ENCODE data around the gene TCF4.

Gene TCF4

GRCh38 chr18:55425698-55426097, 162.3 kb downstream of the TCF4 start:
- no peaks in the 10 kb centered on the region for H3K36me3 ChIP-seq (ENCODE audit: control insufficient read depth, low read depth, low read length)
- H3K27me3 ChIP-seq (ENCODE audit: control insufficient read depth, insufficient read depth, low read length): no peaks in the 10 kb centered on the region
- H3K27ac ChIP-seq (ENCODE audit: low read length): no peak overlapping the region
- H3K4me1 ChIP-seq (ENCODE audit: control insufficient read depth, low read depth, low read length): peaks cover 60% of the 10 kb centered on the region
- H3K9ac ChIP-seq (ENCODE audit: low read length): no peak overlapping the region
- no peak overlapping the region for H3K4me3 ChIP-seq (ENCODE audit: low read length)
- no peaks in the 10 kb centered on the region for H3K9me3 ChIP-seq (ENCODE audit: control insufficient read depth, low read depth, low read length)

DNA sequence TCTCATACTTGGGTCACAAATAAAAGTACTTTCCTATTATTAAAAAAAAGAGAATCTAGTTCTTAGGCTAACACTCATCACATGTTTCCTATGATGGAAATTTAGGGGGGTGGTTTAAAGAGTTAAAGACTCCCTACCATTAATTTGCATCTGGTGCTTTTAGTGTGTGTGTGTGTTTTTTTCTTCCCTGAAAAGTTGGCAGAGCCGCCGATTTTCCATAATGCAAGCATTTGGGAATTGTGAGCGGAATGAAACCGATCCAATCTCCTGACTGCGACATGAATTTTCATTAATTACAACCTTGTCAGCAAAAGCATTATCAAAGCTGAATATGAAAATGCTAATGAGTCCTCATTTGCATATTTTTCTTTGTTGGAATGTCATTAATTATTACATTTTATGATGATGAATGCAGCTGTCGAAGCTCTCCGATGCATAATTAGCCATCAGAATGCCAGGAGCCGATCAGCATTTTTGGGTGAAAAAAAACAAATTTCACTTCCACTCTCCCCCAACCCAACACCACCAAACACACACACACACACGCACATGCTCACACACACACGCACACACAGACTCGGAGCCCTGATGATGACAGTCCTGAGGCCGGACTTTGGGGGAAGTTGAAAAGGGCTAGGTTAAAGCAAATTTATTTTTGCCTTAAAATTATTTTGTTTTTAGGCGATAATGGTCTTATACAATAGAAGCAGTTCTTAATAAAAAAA, 165.4 kb downstream of the TCF4 start:
- Histone ChIP-seq H3K9me3 (ENCODE audit: control insufficient read depth, low read depth, low read length) (no peaks in the 10 kb centered on the region), H3K27me3 (ENCODE audit: control insufficient read depth, insufficient read depth, low read length) (no peaks in the 10 kb centered on the region), H3K27ac (ENCODE audit: low read length) (no peak overlapping the region), H3K36me3 (ENCODE audit: control insufficient read depth, low read depth, low read length) (no peaks in the 10 kb centered on the region), H3K9ac (ENCODE audit: low read length) (no peak overlapping the region), H3K4me1 (ENCODE audit: control insufficient read depth, low read depth, low read length) (peaks cover 84% of the 10 kb centered on the region), H3K4me3 (ENCODE audit: low read length) (no peak overlapping the region)

- H3K4me3 ChIP-seq (ENCODE audit: low read length): no peak overlapping the region
- H3K4me1 ChIP-seq (ENCODE audit: control insufficient read depth, low read depth, low read length): peaks cover 92% of the 10 kb centered on the region
Measured at GRCh38 chr18:55421615-55422419, 166.2 kb downstream of the TCF4 start.

GRCh38 chr18:55421308-55421614, 166.7 kb downstream of the TCF4 start:
- H3K4me3 ChIP-seq (ENCODE audit: low read length): no peak overlapping the region
- no peaks in the 10 kb centered on the region for H3K9me3 ChIP-seq (ENCODE audit: control insufficient read depth, low read depth, low read length)
- no peak overlapping the region for H3K9ac ChIP-seq (ENCODE audit: low read length)
- H3K4me1 ChIP-seq (ENCODE audit: control insufficient read depth, low read depth, low read length): peaks cover 96% of the 10 kb centered on the region
- H3K27ac ChIP-seq (ENCODE audit: low read length): peak overlapping the region; percentile 40
- no peaks in the 10 kb centered on the region for H3K36me3 ChIP-seq (ENCODE audit: control insufficient read depth, low read depth, low read length)
- H3K27me3 ChIP-seq (ENCODE audit: control insufficient read depth, insufficient read depth, low read length): no peaks in the 10 kb centered on the region

More at GRCh38 chr18:55421615-55422419, 166.2 kb downstream of the TCF4 start:
- Histone ChIP-seq H3K9me3 (ENCODE audit: control insufficient read depth, low read depth, low read length) (no peaks in the 10 kb centered on the region), H3K9ac (ENCODE audit: low read length) (no peak overlapping the region), H3K27ac (ENCODE audit: low read length) (no peak overlapping the region), H3K36me3 (ENCODE audit: control insufficient read depth, low read depth, low read length) (no peaks in the 10 kb centered on the region), H3K27me3 (ENCODE audit: control insufficient read depth, insufficient read depth, low read length) (no peaks in the 10 kb centered on the region)

DNA sequence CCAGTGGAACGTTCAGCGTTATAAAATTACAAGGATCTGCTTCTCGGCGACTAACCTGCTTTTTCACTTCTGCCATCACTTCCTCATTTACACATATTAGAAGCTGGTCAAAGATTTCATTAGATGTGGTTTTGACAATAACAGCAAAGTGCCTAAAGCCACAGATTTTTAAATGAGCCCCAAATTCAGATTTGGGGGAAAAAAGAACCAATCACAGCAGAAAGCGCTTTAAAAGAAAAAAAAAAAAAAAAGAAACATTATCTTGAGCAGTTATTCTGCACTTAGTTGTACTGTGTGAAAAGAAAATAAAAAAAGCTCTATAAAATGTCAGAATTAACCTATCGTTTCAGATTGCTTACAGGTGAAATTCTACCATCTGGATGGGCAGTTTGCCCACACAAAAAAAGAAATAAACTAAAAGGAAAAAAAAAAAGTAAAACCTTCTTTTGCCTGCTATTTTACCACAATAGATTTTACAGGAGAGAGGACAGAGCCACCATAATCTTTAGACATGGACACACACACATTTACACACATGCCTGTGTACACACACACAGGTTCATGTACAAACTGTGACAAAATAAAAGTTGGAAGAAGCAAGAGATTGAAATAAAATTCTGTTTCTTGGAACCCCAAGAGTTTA, 167.2 kb downstream of the TCF4 start:
- no peak overlapping the region for H3K9ac ChIP-seq (ENCODE audit: low read length)
- H3K9me3 ChIP-seq (ENCODE audit: control insufficient read depth, low read depth, low read length): no peaks in the 10 kb centered on the region
- H3K27me3 ChIP-seq (ENCODE audit: control insufficient read depth, insufficient read depth, low read length): no peaks in the 10 kb centered on the region
- H3K4me1 ChIP-seq (ENCODE audit: control insufficient read depth, low read depth, low read length): peaks cover 98% of the 10 kb centered on the region
- peak overlapping the region; percentile 40 for H3K27ac ChIP-seq (ENCODE audit: low read length)
- H3K36me3 ChIP-seq (ENCODE audit: control insufficient read depth, low read depth, low read length): no peaks in the 10 kb centered on the region
- H3K4me3 ChIP-seq (ENCODE audit: low read length): peak overlapping the region; percentile 26

GRCh38 chr18:55419947-55420664, 167.9 kb downstream of the TCF4 start:
- Histone ChIP-seq H3K9ac (ENCODE audit: low read length) (peak overlapping the region; percentile 24), H3K27me3 (ENCODE audit: control insufficient read depth, insufficient read depth, low read length) (no peaks in the 10 kb centered on the region), H3K36me3 (ENCODE audit: control insufficient read depth, low read depth, low read length) (no peaks in the 10 kb centered on the region), H3K9me3 (ENCODE audit: control insufficient read depth, low read depth, low read length) (no peaks in the 10 kb centered on the region), H3K4me3 (ENCODE audit: low read length) (peak overlapping the region; percentile 26), H3K4me1 (ENCODE audit: control insufficient read depth, low read depth, low read length) (peaks cover 96% of the 10 kb centered on the region), H3K27ac (ENCODE audit: low read length) (peak overlapping the region; percentile 17)

- H3K9ac ChIP-seq (ENCODE audit: low read length): peak overlapping the region; percentile 24
- H3K27me3 ChIP-seq (ENCODE audit: control insufficient read depth, insufficient read depth, low read length): no peaks in the 10 kb centered on the region
- H3K36me3 ChIP-seq (ENCODE audit: control insufficient read depth, low read depth, low read length): no peaks in the 10 kb centered on the region
- peak overlapping the region; percentile 25 for H3K27ac ChIP-seq (ENCODE audit: low read length)
- peak overlapping the region; percentile 26 for H3K4me3 ChIP-seq (ENCODE audit: low read length)
- no peaks in the 10 kb centered on the region for H3K9me3 ChIP-seq (ENCODE audit: control insufficient read depth, low read depth, low read length)
- H3K4me1 ChIP-seq (ENCODE audit: control insufficient read depth, low read depth, low read length): peaks cover 94% of the 10 kb centered on the region
Measured at GRCh38 chr18:55419132-55419946, 168.7 kb downstream of the TCF4 start.

DNA sequence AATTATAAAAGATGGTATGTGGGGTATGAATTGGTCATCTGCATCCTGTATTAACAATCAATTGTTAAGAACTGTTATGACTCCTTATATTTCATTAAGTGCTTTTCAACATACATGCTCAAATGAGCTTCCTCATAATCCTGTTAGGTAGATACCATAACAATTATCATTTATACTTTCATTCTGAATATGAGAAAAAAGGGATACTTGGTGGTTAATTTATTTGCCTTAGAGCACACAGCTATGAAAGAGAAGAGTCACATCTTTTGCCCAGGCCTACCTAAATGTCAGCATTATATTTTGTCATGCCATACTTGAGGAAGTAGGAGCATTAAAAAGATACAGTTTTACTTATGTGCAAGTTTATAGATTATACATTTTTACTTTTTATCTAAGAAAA, 169.6 kb downstream of the TCF4 start:
- H3K4me1 ChIP-seq (ENCODE audit: control insufficient read depth, low read depth, low read length): peaks cover 92% of the 10 kb centered on the region
- H3K27ac ChIP-seq (ENCODE audit: low read length): no peak overlapping the region
- no peaks in the 10 kb centered on the region for H3K36me3 ChIP-seq (ENCODE audit: control insufficient read depth, low read depth, low read length)
- H3K27me3 ChIP-seq (ENCODE audit: control insufficient read depth, insufficient read depth, low read length): no peaks in the 10 kb centered on the region
- no peak overlapping the region for H3K9ac ChIP-seq (ENCODE audit: low read length)
- no peaks in the 10 kb centered on the region for H3K9me3 ChIP-seq (ENCODE audit: control insufficient read depth, low read depth, low read length)
- no peak overlapping the region for H3K4me3 ChIP-seq (ENCODE audit: low read length)

DNA sequence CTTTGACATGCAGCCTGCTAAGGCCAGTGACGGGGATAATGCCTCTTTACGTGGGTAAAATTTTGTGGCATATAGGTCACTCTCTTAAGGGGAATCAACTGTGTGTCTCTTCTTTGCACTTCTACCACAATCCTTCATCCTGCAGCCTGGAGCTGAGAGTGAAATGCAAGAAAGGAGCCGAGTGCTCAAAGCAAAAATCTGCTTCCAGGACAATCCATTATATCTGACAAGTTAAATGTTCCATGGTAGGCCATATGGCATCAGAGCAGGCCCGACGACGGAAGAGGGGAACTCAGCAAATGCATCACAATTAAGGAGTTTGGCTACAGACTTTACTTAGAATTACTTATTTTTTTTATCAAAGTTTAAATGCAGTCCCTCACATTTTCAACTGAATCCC, 171.2 kb downstream of the TCF4 start:
- no peak overlapping the region for H3K9ac ChIP-seq (ENCODE audit: low read length)
- H3K27me3 ChIP-seq (ENCODE audit: control insufficient read depth, insufficient read depth, low read length): no peaks in the 10 kb centered on the region
- H3K4me3 ChIP-seq (ENCODE audit: low read length): no peak overlapping the region
- no peaks in the 10 kb centered on the region for H3K36me3 ChIP-seq (ENCODE audit: control insufficient read depth, low read depth, low read length)
- H3K9me3 ChIP-seq (ENCODE audit: control insufficient read depth, low read depth, low read length): no peaks in the 10 kb centered on the region
- H3K27ac ChIP-seq (ENCODE audit: low read length): no peak overlapping the region
- H3K4me1 ChIP-seq (ENCODE audit: control insufficient read depth, low read depth, low read length): peaks cover 79% of the 10 kb centered on the region

- no peak overlapping the region for H3K27ac ChIP-seq (ENCODE audit: low read length)
Measured at GRCh38 chr18:55415258-55415871, 172.6 kb downstream of the TCF4 start.

More at GRCh38 chr18:55415258-55415871, 172.6 kb downstream of the TCF4 start:
- H3K9me3 ChIP-seq (ENCODE audit: control insufficient read depth, low read depth, low read length): no peaks in the 10 kb centered on the region
- no peak overlapping the region for H3K9ac ChIP-seq (ENCODE audit: low read length)
- H3K36me3 ChIP-seq (ENCODE audit: control insufficient read depth, low read depth, low read length): no peaks in the 10 kb centered on the region
- no peak overlapping the region for H3K4me3 ChIP-seq (ENCODE audit: low read length)
- H3K27me3 ChIP-seq (ENCODE audit: control insufficient read depth, insufficient read depth, low read length): no peaks in the 10 kb centered on the region
- peaks cover 68% of the 10 kb centered on the region for H3K4me1 ChIP-seq (ENCODE audit: control insufficient read depth, low read depth, low read length)

All from iPS-18a (cell line).